Measurements from ENCODE around the gene CFAP410.

- no peak for TF ChIP-seq CTCF (IDR thresholded peaks at IDR 0.05 in 8 of 11, conservative IDR thresholded peaks at IDR 0.05 in 3 of 11)
- peak; percentile 27 to 84 (median 28) for TF ChIP-seq POLR2AphosphoS5 (IDR thresholded peaks at IDR 0.05)
- no peak for TF ChIP-seq POLR2A (IDR thresholded peaks at IDR 0.05)
Observed at GRCh38 chr21:44375281-44375651, 36.1 kb upstream of the CFAP410 start.

Data from spleen (tissue), 7 donors.